ENCODE results near the gene GABARAP.

Gene GABARAP

DNA sequence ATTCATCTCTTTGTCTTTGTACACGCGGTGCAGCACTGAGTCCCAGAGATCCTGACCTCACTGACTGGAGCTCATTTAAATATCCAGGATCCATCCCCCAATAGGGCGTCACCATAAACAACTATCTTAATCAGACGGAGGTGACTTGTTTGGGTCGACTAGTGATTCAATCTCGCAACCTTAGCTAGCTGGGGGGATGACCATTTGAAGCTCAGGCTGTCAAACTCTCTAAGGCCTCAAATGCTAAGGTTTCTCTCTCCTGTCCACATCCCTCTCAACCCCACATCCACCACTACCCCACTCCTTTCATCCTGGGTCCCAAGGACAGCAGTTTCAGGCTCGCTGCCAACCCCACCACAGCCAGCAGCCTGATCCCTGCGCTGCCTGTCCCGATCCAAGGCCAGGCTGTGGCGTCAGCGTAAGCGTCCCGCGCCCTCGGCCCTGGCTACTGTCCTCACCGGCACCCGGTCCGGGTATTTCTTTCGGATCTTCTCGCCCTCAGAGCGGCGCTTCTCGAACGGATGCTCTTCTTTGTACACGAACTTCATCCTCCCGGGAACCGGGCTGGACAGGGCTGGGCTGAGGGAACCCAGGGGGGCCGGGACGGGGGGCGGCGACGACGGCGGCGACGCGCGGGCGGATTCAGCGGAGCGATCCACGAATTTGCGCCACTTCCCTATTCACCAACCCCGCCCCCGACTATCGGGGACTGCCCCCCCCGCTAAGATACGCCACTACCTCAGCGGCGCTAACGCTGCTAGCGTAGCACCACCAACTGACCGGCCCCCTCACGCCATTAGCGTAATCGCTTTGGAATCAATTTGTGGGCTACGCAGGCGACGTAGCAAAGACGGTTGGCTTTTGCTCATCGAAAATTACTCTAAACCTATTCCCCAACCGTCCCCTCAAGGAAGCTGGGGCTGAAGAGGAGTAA, at the start of gene GABARAP:
GABARAP (minus strand) TSS at position 667 of the 934 bp plus-strand sequence; CDS start at position 548, 119 bp downstream.
- DNase-seq = peak; percentile 88
- Histone ChIP-seq H3K27ac (peak within 1 kb of the TSS; percentile 94), H3K27me3 (replicated peaks) (no peaks in the 10 kb centered on the region), H3K4me3 (ENCODE audit: low read depth, low read length) (peak within 1 kb of the TSS; percentile 96), H3K36me3 (replicated peaks) (peaks cover 47% of the 10 kb centered on the region)
- in situ Hi-C loops (cut with HindIII; ENCODE audit: low pct_ligation_motif_present, low sequenced_read_pairs) = no loop called here
- TF ChIP-seq, protein P1, sequence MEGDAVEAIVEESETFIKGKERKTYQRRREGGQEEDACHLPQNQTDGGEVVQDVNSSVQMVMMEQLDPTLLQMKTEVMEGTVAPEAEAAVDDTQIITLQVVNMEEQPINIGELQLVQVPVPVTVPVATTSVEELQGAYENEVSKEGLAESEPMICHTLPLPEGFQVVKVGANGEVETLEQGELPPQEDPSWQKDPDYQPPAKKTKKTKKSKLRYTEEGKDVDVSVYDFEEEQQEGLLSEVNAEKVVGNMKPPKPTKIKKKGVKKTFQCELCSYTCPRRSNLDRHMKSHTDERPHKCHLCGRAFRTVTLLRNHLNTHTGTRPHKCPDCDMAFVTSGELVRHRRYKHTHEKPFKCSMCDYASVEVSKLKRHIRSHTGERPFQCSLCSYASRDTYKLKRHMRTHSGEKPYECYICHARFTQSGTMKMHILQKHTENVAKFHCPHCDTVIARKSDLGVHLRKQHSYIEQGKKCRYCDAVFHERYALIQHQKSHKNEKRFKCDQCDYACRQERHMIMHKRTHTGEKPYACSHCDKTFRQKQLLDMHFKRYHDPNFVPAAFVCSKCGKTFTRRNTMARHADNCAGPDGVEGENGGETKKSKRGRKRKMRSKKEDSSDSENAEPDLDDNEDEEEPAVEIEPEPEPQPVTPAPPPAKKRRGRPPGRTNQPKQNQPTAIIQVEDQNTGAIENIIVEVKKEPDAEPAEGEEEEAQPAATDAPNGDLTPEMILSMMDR (IDR thresholded peaks at IDR 0.05; ENCODE audit: low read depth, low read length, missing control alignments) = no peak

DNA sequence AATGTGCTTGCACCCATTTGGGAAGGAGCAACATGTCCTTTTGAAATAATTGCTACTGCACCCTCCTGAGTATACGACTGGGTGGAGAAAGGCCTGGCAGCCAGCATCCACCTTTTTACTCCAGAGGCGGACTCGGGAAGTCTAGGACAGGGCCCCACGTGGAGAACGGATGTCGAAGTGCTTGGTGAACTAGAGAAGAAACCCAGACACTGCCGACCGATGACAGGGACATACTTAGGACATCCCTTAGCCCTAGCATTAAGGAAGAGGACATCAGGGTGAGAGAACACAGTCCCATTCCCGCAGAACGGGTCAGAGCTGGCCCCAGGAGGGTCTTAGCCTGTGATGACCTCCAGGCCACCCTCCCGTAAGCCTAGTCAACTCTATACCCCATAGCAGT, 48.4 kb upstream of the GABARAP start:
- Histone ChIP-seq H3K27me3 (replicated peaks) (peaks cover 60% of the 10 kb centered on the region), H3K36me3 (replicated peaks) (no peaks in the 10 kb centered on the region), H3K27ac (no peak overlapping the region), H3K4me3 (ENCODE audit: low read depth, low read length) (no peak overlapping the region)
- in situ Hi-C loops (cut with HindIII; ENCODE audit: low pct_ligation_motif_present, low sequenced_read_pairs) = no loop called here
- TF ChIP-seq, protein P1 (IDR thresholded peaks at IDR 0.05; ENCODE audit: low read depth, low read length, missing control alignments) = no peak
- DNase-seq = no peak

DNA sequence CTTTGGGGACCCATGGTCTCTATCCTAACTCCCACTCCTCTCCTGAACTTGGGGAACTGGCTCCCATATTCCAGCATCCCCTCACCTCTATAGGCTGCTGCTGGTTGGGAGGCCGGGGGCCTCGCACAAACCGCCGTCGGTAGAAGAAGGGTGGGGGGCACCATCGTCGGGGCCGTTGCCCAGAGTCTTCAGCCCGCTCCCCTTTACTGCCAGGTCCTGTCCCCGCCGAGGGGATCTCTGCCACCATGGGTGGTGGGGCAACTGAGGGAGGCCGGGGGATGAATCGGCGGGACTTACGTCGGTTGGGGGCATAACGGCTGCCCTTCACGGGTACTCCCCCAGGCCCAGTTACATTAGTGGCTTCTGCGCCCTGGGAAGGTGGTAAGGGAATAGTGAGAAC, 47.9 kb upstream of the GABARAP start:
- no peak overlapping the region for H3K4me3 ChIP-seq (ENCODE audit: low read depth, low read length)
- in situ Hi-C loops (cut with HindIII; ENCODE audit: low pct_ligation_motif_present, low sequenced_read_pairs) = no loop called here
- H3K27me3 ChIP-seq (replicated peaks) = peaks cover 57% of the 10 kb centered on the region
- H3K27ac ChIP-seq = no peak overlapping the region
- TF ChIP-seq, protein P1 (IDR thresholded peaks at IDR 0.05; ENCODE audit: low read depth, low read length, missing control alignments) = no peak
- H3K36me3 ChIP-seq (replicated peaks) = no peaks in the 10 kb centered on the region
- DNase-seq = no peak

DNA sequence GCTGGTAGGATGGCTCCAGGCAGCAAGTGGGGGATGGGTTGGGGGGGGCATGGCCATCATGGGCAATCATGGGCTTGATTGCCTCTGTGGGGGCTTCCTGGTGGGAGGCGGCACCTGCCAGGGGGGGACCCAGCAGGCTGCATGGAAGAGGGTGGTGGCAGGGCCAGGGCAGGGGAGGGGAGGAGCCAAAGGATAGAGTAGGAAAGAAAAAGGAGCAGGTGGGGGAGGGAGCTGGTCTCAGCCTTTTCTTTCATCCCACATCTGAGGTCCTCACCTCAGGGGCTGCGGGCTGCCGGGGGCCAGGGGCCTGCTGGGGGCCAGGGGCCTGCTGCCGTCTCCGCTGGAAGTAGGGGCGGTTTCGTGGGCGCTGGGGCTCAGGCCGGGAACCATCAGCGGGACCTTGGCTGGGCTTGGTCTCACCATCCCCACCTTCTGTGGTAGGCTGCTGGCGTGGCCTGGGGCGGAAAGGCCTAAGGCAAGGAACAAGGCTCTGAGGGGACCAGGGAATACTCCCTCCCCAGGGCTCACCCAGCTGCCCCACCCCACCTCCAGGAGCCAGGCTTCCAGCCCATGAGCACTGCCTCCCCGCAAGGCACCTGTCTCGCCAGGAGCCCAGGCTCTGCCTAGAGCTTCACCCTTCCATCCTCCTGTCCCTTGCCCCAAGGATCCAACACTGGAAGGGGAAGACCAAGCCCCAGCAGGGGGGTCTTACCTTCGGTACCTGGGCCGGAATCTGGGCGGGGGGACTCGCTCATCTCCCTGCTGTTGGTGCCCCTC, 47.2 kb upstream of the GABARAP start:
- H3K27me3 ChIP-seq (replicated peaks) = peaks cover 52% of the 10 kb centered on the region
- no peak overlapping the region for H3K27ac ChIP-seq
- TF ChIP-seq, protein P1 (IDR thresholded peaks at IDR 0.05; ENCODE audit: low read depth, low read length, missing control alignments) = no peak
- H3K4me3 ChIP-seq (ENCODE audit: low read depth, low read length) = no peak overlapping the region
- H3K36me3 ChIP-seq (replicated peaks) = no peaks in the 10 kb centered on the region
- in situ Hi-C loops (cut with HindIII; ENCODE audit: low pct_ligation_motif_present, low sequenced_read_pairs) = no loop called here
- DNase-seq = no peak

DNA sequence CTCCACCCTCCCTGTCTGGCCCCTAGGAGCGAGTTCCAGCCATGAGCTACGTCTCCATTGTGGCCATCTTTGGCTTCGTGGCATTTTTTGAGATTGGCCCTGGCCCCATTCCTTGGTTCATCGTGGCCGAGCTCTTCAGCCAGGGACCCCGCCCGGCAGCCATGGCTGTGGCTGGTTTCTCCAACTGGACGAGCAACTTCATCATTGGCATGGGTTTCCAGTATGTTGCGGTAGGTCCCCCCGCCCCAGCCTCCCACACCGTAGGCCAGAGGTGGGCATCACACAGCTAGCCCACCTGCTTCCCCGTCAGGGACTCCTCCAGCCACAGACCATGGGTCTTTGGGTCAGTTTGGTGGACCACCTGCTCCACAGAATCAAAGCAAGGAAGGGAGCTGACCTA, 43.4 kb upstream of the GABARAP start:
- TF ChIP-seq, protein P1 (IDR thresholded peaks at IDR 0.05; ENCODE audit: low read depth, low read length, missing control alignments) = no peak
- Histone ChIP-seq H3K27me3 (replicated peaks) (peaks cover 32% of the 10 kb centered on the region), H3K27ac (no peak overlapping the region), H3K36me3 (replicated peaks) (no peaks in the 10 kb centered on the region), H3K4me3 (ENCODE audit: low read depth, low read length) (no peak overlapping the region)
- no peak for DNase-seq
- in situ Hi-C loops (cut with HindIII; ENCODE audit: low pct_ligation_motif_present, low sequenced_read_pairs) = no loop called here

Measured in brain microvascular endothelial cell (primary cell).